ENCODE data around the gene SPINT2. TPM values are rescaled to one million over a fixed set of nuclear protein-coding genes. Genes with fewer than 3 reads are reported as not detected.

Gene SPINT2
- total RNA-seq, 2 donors from 2014 or later = 349 to 932 TPM

DNA sequence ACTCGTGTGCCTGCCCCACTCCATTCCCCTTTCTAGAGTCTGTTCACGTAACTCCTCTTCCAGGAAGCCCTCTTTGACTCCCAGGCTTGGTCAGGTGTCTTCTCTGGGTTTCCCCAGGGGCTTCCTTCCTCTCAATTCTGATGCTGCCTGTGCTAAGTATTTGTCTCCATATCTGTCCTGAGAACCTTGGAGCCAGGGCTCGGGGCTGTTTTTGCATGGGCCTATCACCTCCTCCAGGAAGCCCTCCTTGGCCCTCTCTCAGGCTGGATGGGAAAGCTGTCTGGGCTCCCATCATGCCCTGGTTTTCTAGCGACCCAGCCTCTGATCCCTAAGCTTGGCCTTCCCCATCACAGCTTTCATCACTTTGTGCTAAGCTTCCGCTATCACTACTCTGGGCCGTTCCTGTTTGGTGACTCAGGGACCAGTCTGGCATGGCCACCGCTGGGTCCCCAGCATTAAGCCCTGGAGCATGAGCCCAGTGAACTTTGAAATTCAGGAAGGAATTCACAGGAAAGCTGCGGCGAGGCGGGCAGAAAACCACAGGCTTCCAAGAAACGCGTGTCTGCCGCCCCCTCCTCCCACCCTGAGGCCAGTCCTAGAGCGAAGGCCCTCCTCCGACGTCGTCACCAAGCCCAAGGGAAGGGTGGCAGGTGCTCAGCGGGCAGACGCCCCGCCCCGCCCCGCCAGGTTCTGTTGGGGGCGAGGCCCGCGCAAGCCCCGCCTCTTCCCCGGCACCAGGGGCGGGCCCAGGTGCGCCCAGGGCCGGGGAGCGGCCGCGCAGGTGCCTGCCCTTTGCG, 486 bp upstream of the SPINT2 start:
- Histone ChIP-seq H3K4me3 (peak overlapping the region; percentile 59 to 81), H3K27me3 (replicated peaks; ENCODE audit: insufficient read depth) (no peaks in the 10 kb centered on the region), H3K27ac (peak overlapping the region; percentile 67 to 93), H3K9me3 (no peaks in the 10 kb centered on the region), H3K36me3 (no peaks in the 10 kb centered on the region), H3K4me1 (replicated peaks) (no peaks in the 10 kb centered on the region)
- DNase-seq (ENCODE audit: low spot score) = peak; percentile 94
- intact Hi-C loops (cut with DNase I) = no loop called here
- WGBS = 14% methylated on average over 27 of the region's 34 CpGs
- TF ChIP-seq, protein P1, sequence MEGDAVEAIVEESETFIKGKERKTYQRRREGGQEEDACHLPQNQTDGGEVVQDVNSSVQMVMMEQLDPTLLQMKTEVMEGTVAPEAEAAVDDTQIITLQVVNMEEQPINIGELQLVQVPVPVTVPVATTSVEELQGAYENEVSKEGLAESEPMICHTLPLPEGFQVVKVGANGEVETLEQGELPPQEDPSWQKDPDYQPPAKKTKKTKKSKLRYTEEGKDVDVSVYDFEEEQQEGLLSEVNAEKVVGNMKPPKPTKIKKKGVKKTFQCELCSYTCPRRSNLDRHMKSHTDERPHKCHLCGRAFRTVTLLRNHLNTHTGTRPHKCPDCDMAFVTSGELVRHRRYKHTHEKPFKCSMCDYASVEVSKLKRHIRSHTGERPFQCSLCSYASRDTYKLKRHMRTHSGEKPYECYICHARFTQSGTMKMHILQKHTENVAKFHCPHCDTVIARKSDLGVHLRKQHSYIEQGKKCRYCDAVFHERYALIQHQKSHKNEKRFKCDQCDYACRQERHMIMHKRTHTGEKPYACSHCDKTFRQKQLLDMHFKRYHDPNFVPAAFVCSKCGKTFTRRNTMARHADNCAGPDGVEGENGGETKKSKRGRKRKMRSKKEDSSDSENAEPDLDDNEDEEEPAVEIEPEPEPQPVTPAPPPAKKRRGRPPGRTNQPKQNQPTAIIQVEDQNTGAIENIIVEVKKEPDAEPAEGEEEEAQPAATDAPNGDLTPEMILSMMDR (IDR thresholded peaks at IDR 0.05) = no peak
- TF ChIP-seq POLR2A (IDR thresholded peaks at IDR 0.05) (no peak), POLR2AphosphoS5 (IDR thresholded peaks at IDR 0.05) (no peak)

DNA sequence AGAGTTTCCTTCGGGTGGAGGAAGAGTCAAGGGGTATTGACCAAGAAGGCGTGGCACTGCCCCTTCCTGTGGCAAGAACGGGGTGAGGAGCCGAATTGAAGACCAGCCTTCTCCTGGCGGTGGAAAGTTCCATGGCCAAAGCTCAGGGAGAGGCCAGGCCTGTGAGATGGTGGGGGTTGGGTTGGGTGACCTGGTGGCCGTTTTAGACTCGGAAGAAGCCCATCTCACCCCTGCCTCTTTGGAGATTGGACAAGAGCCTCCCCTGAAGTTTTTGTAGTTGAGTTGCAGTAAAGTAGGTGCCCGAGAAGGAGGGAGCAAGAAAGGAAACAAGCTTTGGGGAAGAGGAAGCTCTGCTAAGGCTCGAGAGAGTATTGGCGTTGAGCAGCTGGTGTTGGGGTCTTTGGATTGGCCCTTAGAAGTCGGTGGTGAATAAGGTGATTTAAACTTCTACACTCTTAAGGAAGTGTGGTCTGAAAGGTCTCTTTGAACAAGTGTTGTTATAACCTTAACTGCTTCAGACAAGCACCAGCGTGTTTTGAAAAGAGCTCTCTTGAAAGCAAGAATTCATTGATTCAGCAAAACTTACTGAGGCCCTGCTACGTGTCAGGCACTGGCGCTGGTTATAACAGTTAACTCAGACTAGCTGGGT, 964 bp downstream of the SPINT2 start:
- Histone ChIP-seq H3K27ac (peak overlapping the region; percentile 92 to 93), H3K4me3 (peak overlapping the region; percentile 59 to 81), H3K9me3 (no peaks in the 10 kb centered on the region), H3K36me3 (no peaks in the 10 kb centered on the region), H3K4me1 (replicated peaks) (peaks cover 5% of the 10 kb centered on the region), H3K27me3 (replicated peaks; ENCODE audit: insufficient read depth) (no peaks in the 10 kb centered on the region)
- intact Hi-C loops (cut with DNase I) = no loop called here
- TF ChIP-seq, protein P1 (IDR thresholded peaks at IDR 0.05) = peak in 2 of 4 experiments; percentile 20 to 23
- TF ChIP-seq POLR2A (IDR thresholded peaks at IDR 0.05) = peak; percentile 19
- TF ChIP-seq POLR2AphosphoS5 (IDR thresholded peaks at IDR 0.05) = no peak
- 34% methylated on average over 14 of the region's 14 CpGs for WGBS
- DNase-seq (ENCODE audit: low spot score) = no peak

DNA sequence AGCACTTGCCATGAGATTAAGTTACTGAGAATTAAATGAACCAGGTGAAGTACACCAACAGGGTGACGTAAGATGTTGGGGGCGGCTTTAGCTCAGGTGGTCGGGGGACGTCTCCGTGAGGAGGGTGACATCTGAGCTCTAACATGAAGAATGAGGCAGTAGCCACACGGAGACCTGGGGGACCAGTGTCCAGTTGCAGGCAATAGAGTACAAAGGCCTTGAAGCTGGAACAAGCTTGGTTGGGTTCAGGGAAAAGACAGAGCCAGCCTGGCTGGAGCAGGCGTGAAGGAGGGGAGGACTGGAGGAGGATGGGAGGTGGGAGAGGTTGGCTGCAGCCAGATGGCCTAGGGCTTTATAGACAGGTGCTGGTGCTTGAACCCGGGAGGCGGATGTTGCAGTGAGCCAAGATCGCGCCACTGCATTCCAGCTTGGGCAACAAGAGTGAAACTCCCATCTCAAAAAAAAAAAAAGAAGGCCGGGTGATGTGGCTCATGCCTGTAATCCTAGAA, 1.6 kb downstream of the SPINT2 start:
- Histone ChIP-seq H3K27ac (peak overlapping the region; percentile 92 to 93), H3K36me3 (no peaks in the 10 kb centered on the region), H3K4me1 (replicated peaks) (peaks cover 7% of the 10 kb centered on the region), H3K4me3 (peak overlapping the region; percentile 59 to 81), H3K27me3 (replicated peaks; ENCODE audit: insufficient read depth) (no peaks in the 10 kb centered on the region), H3K9me3 (no peaks in the 10 kb centered on the region)
- DNase-seq (ENCODE audit: low spot score) = no peak
- intact Hi-C loops (cut with DNase I) = no loop called here
- WGBS = 39% methylated on average over 12 of the region's 12 CpGs
- TF ChIP-seq, protein P1 (IDR thresholded peaks at IDR 0.05) = no peak
- TF ChIP-seq POLR2AphosphoS5 (IDR thresholded peaks at IDR 0.05) (no peak), POLR2A (IDR thresholded peaks at IDR 0.05) (no peak)

DNA sequence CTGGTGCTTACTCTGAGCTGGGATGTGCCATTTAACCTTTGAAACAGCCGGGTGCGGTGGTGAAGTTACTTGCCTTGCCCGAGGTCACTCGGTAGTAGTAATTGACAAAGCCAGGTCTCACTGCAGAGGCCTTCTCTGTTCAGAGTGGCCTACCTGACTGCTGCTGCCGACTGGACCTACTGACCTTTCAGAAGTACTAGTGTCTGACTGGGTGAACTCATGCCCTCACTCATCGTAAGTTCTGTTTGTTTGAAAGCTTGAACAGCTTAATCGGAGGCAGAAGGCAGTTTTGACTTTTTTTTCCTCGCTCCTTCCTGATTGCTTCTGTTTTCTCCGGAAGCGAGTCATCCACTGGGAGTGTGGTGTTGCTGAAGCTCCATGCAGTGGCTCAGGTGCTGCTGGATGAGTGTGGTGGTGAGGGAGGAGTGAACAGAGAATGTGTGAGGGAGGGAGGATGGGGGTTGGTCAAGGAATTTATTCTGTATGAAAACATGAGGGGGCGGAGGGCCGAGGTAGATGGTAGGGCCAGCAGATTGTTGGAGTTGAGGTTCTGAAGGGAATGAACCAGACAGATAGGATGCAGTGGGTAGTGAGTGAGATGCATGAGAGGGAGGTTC, 2.7 kb downstream of the SPINT2 start:
- intact Hi-C loops (cut with DNase I) = no loop called here
- DNase-seq (ENCODE audit: low spot score) = no peak
- TF ChIP-seq, protein P1 (IDR thresholded peaks at IDR 0.05) = no peak
- Histone ChIP-seq H3K9me3 (no peaks in the 10 kb centered on the region), H3K4me1 (replicated peaks) (peaks cover 7% of the 10 kb centered on the region), H3K36me3 (no peaks in the 10 kb centered on the region), H3K27me3 (replicated peaks; ENCODE audit: insufficient read depth) (no peaks in the 10 kb centered on the region), H3K27ac (peak overlapping the region; percentile 92 to 93), H3K4me3 (peak overlapping the region; percentile 3 to 81)
- 41% methylated on average over 12 of the region's 12 CpGs for whole genome bisulfite sequencing
